Vagina (tissue), 2 donors: ENCODE results near the gene GIMD1. TPM values are rescaled to one million over a fixed set of nuclear protein-coding genes. Genes with fewer than 3 reads are reported as not detected.

Experiments
- DNase-seq, 2 donors: peaks; one replicate each; pipeline ENCODE4 v3.0.0-alpha.2; 2017; ENCODE audit errors: extremely low spot score in 2 of 2
- H3K27ac ChIP-seq: fragments of 200-600 bp; sonication (generic); one replicate; pipeline ENCODE4 v1.5.1; 2019
- H3K27me3 ChIP-seq: fragments of 200-600 bp; sonication (generic); one replicate; pipeline ENCODE4 v1.5.1; 2019
- H3K36me3 ChIP-seq, 2 donors: fragments of 200-600 bp; sonication (generic); one replicate each; pipeline ENCODE4 v1.5.1; 2017 to 2019
- H3K4me1 ChIP-seq: fragments of 200-600 bp; sonication (generic); one replicate; pipeline ENCODE4 v1.5.1; 2019
- H3K4me3 ChIP-seq, 2 donors: fragments of 200-600 bp; sonication (generic); 1 replicate in 1 of 2; 2 replicates in 1 of 2; pipeline ENCODE4 v1.5.1; 2016 to 2019
- H3K9me3 ChIP-seq: fragments of 200-600 bp; sonication (generic); one replicate; pipeline ENCODE4 v1.5.1; 2019
- POLR2A ChIP-seq, 2 donors: fragments of 450-650 bp; IDR thresholded peaks; one replicate each; pipeline ENCODE4 v1.6.1; 2017; ENCODE audit warnings: antibody characterized with exemption in 2 of 2, mild to moderate bottlenecking in 2 of 2, moderate library complexity in 2 of 2
- POLR2AphosphoS5 ChIP-seq, 2 donors: sonication (generic); formaldehyde crosslinking; IDR thresholded peaks; one replicate each; pipeline ENCODE4 v1.9.0; 2017; ENCODE audit warnings: antibody characterized with exemption in 2 of 2, mild to moderate bottlenecking in 2 of 2, low read depth in 1 of 2; ENCODE audit not compliant: insufficient read depth in 1 of 2
- intact Hi-C: fragments of 100-400 bp; cut with DNase I; formaldehyde crosslinking; loops from one replicate; pipeline ENCODE4 v1.15.1; 2023
- total RNA-seq: library from RNA; depleted of rRNA; stranded (reverse); fragments of >200 nt; gene quantifications from one replicate; pipeline ENCODE4 v1.2.3, GENCODE V29; 2016
- TF ChIP-seq, protein P1 (sequence below), 3 experiments: fragments of 450-650 bp in 2 of 3; fragments of 200-600 bp in 1 of 3; sonication (generic) in 1 of 3; IDR thresholded peaks; one replicate each; pipeline ENCODE4 v1.5.1; 2017 to 2019; ENCODE audit warnings: antibody characterized with exemption in 3 of 3, mild to moderate bottlenecking in 2 of 3, moderate library complexity in 2 of 3

Gene GIMD1
- total RNA-seq, 1 donor from 2014 or later: not detected

DNA sequence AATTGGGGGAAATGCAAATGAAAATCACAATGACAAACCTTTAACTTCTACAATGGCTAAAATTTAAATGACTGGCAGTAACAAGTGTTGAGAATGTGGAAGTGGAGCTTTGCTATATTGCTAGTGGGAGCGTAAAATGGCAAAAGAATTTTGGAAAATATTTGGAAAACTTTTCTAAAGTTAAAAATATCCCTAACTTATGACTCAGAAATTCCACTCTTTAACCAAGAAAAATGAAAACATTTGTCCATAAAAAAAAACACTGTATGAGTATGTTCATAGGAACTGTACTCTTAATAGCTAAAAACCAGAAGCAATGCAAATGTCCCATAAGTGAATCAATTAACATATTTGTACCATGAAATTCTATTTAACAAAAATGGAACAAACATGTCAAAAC lies 56.2 kb downstream of the GIMD1 start:
- TF ChIP-seq POLR2A (IDR thresholded peaks at IDR 0.05) (no peak), POLR2AphosphoS5 (IDR thresholded peaks at IDR 0.05; ENCODE audit: insufficient read depth in 1 of 2, low read depth in 1 of 2) (no peak)
- TF ChIP-seq, protein P1, sequence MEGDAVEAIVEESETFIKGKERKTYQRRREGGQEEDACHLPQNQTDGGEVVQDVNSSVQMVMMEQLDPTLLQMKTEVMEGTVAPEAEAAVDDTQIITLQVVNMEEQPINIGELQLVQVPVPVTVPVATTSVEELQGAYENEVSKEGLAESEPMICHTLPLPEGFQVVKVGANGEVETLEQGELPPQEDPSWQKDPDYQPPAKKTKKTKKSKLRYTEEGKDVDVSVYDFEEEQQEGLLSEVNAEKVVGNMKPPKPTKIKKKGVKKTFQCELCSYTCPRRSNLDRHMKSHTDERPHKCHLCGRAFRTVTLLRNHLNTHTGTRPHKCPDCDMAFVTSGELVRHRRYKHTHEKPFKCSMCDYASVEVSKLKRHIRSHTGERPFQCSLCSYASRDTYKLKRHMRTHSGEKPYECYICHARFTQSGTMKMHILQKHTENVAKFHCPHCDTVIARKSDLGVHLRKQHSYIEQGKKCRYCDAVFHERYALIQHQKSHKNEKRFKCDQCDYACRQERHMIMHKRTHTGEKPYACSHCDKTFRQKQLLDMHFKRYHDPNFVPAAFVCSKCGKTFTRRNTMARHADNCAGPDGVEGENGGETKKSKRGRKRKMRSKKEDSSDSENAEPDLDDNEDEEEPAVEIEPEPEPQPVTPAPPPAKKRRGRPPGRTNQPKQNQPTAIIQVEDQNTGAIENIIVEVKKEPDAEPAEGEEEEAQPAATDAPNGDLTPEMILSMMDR (IDR thresholded peaks at IDR 0.05): no peak
- intact Hi-C loops: no loop called here
- no peak for DNase-seq

More for the DNA sequence above, 56.2 kb downstream of the GIMD1 start:
- Histone ChIP-seq H3K4me3 (no peak overlapping the region), H3K9me3 (no peaks in the 10 kb centered on the region), H3K27me3 (no peaks in the 10 kb centered on the region), H3K36me3 (no peaks in the 10 kb centered on the region), H3K27ac (no peak overlapping the region), H3K4me1 (peaks cover 18% of the 10 kb centered on the region)

Other genes starting within 250 kb of the GIMD1 start
- 36.1 TPM for gene TBCK, start 52.6 kb downstream of the GIMD1 start, total RNA-seq
- 19.4 TPM for gene AIMP1, start 52.2 kb downstream of the GIMD1 start, total RNA-seq